Inflammatory macrophage treated with lipopolysaccharide for 4 hours (primary cell): ENCODE results near the gene ATF7.
A peak's percentile ranks its signal among the peaks of the same experiment; 100 is the strongest.

ENCODE experiments used
- DNase-seq: peaks from one replicate; pipeline ENCODE4 v3.0.0-alpha.2; 2020

Gene ATF7

DNA sequence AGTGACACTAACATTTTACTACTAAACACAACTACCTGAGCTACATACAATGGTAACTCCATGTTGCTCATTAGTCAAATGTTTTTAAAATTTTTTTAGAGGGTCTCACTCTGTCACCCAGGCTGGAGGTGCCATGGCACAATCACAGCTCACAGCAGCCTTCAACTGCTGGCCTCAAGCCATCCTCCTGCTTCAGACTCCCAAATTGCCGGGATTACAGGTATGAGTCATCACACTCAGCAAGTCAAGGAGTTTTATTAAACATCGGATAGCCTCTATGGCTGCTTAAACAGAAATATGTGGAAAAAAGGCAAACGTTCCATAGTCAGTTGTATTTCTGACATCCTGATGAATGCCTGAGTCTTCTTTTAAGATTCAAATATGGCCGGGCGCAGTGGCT is 107.8 kb downstream of the ATF7 start:
- no peak for DNase-seq

DNA sequence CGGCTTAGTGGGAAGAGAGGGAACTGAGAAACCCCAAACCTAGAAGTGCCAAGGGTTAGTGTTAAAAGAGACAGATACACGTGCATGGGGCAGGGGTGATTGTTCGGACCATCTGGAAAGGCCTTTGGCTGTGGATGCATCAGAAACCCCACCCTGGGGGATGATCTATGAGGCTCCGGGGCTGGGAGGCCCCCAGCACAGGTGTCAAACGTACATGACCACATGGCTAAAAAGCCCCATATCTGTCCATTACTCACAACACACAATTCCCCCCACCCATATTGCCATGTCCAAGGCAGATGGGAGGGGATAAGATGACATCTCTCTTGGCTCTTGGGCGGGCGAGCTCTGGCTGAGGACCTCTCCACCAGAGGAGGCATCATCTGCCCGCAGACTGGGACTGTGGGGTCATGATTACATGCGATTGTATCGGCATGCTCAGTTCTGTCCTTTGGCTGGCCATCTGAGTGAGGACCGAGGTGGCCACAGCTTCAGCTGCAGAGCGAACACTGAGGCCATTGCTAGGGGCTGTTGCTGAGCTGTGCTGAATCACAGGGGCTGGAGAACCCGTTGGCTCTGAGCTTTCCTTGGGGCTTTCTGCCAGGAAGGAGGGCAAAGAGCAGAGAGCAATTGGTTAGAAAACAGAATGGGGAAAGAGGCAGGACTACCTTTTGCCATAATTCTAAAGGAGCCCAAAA is 109.3 kb downstream of the ATF7 start:
- no peak for DNase-seq

DNA sequence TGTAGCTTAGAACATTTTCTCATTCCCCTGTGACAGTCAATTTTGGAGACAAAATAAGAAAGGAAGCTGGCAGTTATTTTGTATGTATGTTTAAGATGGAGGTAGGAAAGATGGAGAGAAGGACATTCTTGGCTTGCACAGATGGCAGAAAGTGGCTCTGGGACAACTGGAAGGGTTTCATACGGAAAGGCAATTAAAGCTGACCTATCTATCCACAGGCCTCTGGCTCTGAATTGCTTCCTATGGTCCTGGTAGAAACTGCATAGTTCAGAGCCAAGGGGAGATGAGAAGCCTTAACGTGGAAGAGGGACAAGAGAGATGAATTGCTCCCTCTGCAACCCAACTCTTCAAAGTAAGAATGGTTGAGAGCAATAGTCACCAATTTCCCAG is 110.9 kb downstream of the ATF7 start:
- DNase-seq = no peak

DNA sequence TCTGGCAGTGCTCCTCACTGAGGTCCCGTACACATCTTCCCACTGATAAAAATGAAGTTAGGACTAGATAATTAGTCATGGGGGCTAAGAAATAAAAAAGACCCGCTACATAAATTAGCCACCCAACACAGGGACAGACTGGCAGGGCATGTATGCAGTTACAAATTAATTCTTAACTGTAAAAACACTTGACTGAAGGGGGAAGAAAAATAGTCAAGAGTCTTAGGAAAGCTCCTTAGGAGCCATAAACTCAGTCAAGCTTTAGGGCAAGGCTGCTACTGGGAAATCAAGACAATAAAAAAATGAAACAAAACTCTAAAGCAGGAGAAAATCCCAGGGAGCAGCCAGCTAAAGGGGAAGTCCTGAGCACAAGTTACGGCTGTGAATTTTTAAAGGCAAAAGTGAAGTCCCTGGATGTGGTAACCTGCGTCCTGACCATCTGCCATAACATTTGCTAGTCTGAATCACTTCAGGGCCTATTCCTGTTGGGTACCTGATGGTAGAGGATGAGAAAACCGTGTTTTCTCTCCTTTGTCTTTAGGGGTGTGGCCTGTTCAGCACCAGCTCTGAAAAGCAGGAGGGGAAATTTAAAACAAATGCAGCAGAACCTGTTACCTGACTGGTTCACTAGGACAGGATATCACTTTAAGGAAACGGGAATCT is 111.4 kb downstream of the ATF7 start:
- no peak for DNase-seq

DNA sequence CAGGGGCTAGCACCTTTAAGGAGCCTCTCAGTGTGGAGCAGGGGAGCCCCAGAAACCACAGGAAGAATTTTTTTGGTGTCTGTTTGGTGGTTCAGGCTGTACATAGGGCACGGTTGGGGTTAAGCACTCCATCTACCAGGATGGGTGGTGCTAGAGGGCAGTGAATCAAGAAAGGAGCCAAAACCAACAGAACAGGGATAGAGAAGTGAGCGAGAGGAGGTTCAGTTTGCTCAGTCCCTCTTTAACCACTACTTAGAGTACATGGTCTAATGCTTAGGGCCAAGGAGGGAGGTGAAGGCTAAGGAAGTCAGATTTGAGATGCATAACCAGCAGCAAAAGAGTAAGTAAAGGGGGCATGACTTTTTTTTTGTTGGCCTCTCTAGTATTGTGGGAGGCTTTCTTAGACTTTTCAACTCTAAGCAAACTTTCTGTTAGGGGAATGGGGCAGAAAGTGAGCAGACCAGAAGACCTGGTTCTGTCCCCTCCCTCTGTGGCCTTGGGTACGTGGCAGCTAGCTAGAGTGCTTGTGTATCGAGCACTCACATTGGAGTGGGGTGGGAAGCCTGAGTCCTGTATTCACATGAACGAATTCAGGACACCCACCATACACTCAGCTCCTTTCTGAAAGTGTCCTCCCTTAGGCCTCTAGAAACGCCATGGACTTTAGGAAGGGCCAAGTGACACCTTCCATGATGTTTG is 112.3 kb downstream of the ATF7 start:
- no peak for DNase-seq

DNA sequence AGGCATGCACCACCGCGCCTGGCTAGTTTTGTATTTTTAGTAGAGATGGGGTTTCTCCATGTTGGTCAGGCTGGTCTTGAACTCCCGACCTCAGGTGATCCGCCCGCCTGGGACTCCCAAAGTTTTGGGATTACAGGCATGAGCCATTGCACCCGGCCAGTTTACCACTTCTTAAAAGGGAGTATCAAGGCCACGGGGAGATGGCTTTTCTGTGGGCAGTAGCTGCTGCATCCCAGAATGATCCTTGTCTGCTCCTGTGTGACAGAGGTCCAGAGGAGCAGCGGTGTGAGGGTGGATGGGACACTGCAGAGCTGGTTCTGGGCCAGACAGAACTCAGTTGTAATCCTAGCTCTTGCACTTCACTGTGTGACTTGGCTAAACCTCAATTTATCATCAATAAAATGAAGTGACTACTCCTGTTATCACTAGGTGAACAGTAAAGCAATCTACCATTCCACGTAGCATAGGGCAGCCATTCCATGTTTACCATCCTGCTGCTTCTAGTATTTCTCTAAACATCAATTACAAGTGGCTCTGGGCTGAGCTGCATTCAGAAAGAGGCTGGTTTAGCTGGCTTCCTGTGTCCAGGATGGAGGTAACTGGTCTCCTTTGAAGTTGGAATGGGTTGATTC is 115.9 kb downstream of the ATF7 start:
- DNase-seq = no peak

DNA sequence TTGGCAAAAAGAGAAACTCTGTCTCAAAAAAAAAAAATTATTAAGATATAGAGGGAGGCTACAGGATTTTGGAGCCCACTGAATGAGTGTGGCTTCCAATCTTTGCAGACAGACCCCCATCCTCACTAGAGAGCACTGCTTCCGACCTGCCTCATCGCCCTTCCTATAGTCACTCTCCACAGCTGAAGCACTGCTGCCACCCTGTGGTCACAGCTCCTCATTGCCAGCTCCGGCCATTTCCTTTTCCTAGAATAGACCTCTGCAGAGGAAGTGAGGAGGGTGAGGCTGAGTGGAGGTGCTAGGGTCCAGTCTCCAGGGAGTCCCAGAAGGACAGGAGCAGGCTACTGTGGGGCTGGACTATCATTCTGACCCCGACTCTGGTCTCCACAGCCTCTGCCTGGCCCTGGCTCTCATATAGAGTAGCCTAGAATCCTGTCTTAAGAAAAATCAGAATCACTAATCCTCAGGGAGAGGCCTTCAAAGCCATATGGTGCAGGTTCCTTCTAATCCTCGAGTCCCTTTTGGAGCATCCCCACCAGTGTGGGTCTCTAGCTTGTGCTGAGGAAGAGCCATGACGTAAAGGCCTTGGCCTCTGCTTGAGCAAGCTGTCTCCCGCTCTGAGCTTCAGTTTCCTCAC is 117.5 kb downstream of the ATF7 start:
- DNase-seq = peak; percentile 82

DNA sequence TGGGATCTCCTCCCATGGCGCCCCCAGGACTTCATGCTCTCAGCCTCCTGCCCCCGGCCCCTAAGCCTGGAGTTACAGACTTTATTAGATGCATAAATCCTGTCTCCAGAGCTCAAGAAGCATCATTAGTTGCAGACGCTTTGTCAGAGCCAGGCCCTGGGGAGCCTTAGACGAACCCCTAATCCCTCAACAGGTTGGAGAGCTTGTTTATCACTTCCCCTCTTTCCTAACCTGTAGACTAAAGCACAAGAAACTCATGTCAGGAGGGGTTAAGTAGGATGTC is 118.6 kb downstream of the ATF7 start:
- no peak for DNase-seq

DNA sequence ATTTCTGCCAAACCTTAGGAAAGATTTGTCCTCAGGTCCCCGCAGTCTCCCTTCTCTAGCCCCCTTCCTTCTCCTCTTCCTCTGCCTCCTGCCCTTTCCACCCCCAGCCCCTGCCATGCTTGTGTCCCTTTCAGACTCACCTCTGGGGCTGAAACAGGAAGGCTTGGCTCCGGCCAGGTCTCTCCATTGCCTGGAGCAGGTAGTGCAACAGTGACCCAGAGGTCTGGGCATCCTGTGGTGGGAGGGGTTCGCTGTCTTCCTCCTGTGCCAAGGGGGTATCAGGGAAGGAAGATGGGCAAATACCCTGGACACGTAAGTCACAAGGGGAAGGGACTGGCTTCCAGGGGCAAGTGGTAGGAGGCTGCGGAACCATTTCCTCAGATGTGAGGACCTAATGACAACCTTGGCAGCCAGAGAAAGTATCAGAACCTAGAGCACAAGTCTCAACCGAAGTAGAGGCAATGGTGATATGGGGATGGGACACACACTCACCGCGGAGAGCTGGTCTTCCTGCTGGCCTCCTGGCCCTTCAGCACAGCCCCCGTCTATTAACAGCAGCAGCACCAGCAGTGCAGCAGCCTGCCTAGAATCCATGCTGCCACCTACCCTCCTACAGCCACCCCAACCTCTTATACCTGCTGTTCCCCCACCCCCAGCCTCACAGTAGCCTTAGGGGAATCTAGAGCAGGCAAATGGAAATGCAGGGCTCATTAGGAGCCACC is 119.1 kb downstream of the ATF7 start, which contains the start of gene NPFF:
Gene NPFF (minus strand): TSS at position 604 of the 722 bp plus-strand sequence. CDS start 10 bp downstream, at position 594.
- no peak for DNase-seq

DNA sequence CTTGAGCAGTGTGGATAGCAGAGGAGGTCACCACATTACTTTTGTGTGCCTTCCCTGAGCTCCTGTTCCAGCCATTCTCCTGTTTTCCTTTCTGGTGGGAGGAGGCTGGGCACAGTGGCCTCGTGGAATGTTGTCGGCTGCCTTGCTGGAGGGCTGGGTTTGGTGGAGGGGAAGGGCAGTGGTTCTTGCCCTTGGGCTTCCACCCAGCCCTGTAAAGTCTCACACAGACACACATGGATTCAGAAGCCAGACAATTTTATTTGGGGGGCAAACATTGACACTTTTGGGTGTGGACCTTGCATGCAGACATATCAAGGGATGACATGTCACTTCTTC is 119.8 kb downstream of the ATF7 start:
- DNase-seq = no peak

DNA sequence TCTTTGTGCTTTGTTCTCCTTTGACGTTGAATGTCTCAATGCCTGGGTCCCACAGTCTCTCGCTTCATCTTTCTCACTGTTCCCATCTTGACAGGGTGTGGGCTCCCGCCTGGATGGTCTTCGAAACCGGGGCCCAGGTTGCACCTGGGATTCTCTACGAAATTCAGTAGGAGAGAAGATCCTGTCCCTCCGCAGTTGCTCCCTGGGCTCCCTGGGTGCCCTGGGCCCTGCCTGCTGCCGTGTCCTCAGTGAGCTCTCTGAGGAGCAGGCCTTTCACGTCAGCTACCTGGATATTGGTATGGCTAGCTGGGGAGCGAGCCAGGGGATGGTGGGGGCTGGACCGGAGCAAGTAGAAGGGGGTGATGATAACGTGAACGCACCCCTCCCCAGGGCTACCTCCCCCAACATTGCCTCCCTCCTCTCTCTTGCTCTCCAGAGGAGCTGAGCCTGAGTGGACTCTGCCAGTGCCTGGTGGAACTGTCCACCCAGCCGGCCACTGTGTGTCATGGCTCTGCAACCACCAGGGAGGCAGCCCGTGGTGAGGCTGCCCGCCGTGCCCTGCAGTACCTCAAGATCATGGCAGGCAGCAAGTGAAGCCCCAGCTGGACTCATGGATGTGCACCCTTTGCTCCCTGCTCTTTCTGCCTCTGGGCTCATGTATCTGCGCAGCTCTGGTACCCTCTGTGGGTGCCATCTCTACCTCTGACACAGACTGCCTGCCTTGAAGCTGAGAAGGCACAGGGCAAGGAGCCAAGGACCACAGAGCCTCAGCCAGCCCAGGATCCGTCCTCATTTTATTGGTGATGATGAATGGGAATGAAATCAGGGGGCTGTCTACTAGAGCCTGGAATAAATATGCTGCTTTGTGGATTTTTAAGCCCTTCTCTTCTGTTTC is 120.4 kb downstream of the ATF7 start:
- no peak for DNase-seq

DNA sequence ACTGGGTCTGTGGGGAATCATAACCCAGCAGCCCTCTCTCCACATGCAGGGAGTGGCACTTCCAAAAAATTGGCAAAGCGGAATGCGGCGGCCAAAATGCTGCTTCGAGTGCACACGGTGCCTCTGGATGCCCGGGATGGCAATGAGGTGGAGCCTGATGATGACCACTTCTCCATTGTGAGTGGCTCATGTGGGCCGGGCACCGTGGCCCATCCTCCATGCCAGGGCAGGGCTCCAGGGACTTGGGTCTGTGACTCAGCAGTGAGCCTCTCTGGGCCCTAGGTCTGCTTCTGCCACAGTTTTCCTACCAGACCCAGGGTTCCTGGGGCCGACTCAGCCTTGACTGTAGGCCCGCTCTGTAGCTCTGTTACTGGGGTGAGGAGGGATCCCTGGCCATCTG is 121.1 kb downstream of the ATF7 start:
- DNase-seq = peak; percentile 11

DNA sequence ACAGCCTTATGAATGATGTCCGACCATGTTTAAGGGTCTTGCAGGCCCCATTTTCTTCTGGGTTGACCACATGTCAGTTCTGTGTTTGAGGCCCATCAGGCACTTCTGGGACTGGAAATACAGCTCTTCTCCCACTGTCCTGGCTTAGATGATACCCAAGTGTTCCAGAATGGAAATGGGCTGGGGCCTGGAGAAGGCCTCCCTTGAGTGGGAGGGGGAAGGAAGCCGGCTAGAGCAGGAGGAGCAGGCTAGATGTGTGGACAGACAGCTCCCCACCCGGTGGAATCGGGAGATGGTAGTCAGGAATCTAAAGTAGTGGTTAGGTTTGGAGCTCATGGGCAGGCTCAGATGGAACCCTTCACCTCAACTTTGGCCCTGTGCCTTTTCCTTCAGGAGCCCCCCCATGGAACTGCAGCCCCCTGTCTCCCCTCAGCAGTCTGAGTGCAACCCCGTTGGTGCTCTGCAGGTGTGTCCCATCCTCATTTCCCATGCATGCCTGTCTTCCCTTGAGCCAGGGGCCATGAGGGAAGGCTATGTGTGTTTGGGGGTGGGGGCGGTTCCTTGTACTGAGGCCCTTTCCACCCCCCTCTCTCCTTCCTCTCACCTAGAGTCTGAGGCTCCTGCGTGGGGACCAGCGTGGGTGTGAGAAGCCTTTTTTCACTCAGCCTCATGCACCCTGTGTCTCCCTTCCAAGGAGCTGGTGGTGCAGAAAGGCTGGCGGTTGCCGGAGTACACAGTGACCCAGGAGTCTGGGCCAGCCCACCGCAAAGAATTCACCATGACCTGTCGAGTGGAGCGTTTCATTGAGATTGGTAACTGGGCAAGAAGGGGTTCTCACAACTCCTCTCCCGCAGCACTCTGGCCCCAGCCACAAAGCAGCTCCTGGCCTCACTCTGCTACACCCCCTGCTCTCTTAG is 121.9 kb downstream of the ATF7 start:
- DNase-seq = no peak

DNA sequence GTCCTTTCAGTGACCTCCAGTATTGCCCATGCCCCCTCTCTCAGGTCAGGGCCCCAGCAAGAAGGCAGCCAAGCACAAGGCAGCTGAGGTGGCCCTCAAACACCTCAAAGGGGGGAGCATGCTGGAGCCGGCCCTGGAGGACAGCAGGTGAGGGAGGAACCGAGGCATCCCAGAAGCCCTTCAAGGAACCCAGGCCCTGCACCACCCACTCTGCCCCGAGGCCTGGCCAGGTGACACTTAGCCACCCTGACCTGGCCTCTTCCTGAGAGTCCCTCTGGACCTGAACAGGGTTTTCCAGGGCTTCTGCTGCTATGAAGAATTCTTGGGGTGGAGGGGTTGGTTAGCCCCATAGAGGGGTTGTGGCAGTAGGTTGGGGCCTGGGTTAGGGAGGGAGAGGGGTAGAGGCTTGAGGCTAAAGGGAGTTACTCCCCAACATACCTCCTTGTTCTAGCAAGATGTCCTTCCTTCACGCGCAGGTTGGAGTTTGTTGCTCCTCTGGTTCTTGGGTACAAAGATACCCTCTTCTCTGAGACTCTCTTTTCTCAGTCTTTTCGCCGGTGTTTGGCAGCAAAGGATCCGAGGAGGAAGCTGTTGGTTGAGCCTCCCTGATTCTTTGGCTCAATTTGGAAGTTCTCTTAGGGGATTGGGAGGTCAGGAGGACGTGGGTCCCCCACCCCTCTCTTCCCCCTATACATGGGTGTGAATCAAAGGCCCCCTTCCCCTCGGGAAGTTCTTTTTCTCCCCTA is 123.0 kb downstream of the ATF7 start:
- DNase-seq = no peak

DNA sequence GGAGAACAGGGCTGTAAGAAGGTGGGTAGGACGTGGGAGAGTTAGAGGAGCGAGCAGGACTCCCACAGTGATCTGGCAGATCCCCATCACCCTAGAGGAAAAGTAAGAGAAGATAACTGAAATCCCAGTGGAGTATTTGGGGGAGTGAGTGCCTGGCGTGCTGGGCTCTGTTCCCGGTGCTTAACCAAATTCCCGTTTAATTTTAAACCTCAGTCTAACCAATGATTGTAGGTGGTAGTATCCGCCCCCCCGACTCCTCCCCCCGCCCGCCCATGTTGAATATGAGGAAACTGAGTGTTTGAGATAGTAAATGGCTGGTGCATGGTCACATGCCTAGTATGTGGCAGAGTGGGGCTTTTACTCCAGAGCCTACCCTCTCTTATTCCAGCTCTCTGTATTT is 123.9 kb downstream of the ATF7 start:
- no peak for DNase-seq

DNA sequence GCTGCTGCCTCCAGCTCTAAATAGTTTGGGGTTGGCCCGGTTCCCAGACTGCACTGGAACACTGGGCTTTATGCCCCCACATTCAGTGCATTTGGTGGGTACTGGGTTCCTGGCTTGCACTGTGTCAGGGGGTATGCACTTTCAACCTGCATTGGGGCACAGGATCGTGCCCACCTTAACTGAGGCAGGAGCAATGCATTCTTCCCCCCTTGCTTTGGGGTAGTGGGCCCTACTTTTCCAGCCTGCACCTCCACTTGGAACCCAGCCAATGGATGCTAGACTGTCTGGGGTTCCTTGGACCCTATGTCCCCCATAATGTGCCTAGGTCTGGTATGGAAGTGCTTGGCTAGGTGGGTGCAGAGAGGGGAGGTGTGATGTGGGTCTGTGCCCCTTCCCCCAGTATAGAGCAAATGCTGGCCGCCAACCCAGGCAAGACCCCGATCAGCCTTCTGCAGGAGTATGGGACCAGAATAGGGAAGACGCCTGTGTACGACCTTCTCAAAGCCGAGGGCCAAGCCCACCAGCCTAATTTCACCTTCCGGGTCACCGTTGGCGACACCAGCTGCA is 124.5 kb downstream of the ATF7 start:
- no peak for DNase-seq

DNA sequence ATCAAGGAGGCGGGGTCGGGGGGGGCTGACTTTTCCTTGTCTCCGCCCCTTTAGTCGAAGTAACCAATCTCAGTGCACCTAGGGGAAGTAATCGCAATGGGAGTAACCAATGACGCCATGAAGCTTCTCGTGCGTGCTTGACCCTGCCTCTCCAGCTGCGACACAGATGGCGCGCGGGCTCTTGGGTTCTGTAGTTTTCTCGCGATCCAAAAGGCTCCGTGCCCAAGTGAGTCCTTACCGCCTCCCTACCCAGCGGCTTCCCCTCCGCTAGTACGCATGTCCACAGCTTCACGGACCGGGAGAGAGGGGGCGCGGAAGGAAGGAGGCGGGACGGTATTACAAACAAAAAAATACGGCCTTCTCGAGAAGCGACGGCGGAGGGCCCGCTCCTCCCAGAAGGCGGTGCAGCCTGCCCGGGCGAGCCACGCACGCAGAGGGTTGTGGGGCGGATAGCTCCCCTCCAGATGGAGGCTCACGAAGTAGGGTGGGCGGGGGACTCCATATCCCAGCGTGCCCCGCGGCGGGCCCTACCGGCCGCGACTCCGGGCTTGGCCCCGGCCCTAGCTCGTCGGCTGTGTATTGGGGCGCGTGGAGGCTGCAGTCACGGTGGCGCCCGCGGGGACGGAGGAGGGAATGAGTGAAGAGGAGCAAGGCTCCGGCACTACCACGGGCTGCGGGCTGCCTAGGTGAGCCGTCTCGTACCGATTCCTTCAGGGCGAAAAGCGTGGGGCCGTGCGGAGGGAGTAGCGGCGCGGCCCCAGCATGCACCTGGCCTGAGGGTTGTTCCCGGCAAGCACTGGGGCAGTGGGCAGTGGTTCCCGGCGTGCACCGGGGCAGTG is 125.2 kb downstream of the ATF7 start, which contains the start of gene TARBP2:
Gene TARBP2 (plus strand): TSS at position 508 of the 839 bp plus-strand sequence. CDS start 126 bp downstream, at position 634.
- peak; percentile 100 for DNase-seq

DNA sequence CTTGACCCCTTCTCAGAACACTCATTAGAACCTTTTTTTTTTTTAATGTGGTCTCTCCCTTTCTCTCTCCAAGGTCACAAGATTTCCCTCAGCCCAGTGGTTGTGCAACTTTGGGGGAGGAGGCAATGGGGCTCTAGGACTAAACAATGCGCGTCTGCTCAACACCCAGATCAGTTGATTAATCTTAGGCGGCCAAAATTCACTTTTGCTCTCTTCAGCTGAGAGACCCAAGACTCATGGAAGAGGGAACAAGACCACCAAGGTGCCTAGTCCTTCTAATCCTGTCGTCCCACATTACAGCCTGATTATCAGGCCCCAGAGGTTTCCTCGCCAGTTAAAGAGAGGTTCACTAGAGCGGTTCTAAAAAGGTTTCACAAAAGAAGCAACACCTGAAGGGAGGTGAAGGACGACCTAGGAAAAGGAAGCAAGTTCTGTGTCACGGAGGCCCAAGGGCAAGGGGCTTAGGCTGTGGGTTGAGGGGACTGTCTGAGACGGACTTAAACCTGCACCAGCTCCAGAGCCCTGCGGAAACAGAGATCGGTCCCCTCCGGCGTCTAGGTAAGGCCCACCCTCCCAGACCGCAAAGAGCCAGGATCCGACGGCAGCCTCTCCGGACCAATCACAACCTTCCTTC is 125.9 kb downstream of the ATF7 start:
- DNase-seq = peak; percentile 83
